GM18867 (cell line): ENCODE measurements around the gene TNFAIP2.

Experiments used
- ATAC-seq: cut with Tn5 transposase; IDR thresholded peaks from one replicate; pipeline ENCODE4 v1.9.1; 2021; ENCODE audit warnings: mild to moderate bottlenecking, moderate library complexity; ENCODE audit not compliant: unreplicated experiment

TNFAIP2 gene

GRCh38 chr14:103122947-103123633, at the start of gene TNFAIP2:
Gene TNFAIP2 (plus strand): TSS chr14:103123461. CDS start chr14:103126458, 2,997 bp downstream.
- no peak for ATAC-seq

DNA sequence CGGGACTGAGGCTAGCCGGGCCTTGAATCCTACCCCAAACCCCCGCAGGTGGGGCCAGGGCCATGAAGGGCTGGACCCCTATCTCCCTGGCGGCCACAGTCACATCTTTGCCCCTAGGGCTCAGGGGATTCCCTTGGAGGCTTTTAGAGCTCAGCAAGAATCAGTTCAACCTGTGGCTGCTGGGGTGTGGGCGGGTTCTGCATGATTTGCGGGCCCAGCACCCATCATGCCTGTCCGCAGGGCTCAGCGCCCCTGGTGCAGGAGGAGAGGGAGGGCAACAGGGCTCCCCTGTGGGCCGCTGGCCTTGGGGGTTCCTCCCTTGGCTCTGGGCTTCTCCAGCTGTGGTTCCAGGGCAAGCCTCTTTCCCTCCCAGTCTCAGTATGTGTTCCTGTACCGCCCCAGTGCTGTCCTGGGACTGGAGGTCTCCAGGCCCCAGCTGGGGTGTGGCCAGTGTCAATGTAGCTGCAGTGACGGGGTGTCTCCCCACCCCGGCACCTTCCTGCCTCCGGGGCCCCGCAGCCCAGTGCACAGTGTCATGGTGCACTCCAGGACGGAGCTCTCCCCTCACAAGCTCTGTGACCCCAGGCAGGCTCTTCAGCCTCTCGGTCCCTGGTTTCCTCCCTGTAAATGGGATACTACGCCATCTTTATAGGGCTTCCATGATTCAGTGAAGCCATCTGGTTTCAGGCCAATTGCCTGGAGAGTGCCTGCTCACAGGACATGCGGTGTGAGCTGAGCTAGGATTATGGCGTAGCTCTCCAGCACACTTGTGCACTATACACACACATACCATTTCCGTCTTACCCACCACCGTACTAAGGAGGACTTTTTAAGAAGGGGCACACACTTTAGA, 49.2 kb upstream of the TNFAIP2 start:
- ATAC-seq, result no peak

DNA sequence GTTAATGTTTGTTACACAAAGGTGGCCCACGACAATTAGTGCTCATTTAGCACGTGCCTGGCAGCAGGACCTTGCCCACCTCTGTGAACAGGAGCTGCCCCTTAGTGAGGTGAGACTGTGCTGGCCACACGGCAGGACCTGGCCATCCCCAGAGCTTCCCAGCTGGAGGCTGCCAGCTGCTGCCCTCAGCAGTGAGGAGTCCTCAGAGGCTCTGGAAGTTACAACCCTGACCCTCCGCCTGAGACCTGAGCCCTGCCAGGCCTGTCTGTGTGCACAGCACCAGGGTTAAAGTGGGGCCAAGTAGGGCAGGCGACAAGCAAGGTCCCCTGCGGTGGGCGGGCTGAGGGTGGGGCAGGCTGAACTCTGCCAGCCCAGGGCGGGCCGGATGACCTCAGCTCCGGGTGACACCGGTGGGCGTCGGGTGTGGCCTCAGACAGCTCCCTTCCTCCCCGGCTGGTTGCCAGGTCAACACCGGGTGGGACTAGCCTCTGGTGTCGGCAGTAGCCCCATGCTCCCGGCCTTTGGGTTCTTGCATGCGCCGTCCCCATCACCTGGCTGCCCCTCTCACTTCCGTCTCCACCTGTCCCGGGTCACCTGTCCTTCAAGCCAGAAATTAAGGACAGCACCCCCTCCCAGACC, 48.4 kb upstream of the TNFAIP2 start:
- ATAC-seq, result no peak

DNA sequence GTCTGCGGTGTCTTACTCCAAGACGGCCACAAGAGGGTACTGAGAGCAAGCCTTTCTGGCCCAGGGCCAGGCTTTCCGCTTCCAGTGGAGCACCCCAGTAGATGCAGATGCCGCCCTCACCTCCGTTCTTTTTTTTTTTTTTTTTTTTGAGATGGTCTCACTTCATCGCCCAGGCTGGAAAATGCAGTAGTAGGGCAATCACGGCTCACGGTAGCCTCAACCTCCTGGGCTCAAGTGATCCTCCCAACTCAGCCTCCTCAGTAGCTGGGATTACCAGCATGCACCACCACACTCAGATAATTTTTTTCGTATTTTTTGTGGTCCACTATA, 44.9 kb upstream of the TNFAIP2 start:
- peak; percentile 54 for ATAC-seq

DNA sequence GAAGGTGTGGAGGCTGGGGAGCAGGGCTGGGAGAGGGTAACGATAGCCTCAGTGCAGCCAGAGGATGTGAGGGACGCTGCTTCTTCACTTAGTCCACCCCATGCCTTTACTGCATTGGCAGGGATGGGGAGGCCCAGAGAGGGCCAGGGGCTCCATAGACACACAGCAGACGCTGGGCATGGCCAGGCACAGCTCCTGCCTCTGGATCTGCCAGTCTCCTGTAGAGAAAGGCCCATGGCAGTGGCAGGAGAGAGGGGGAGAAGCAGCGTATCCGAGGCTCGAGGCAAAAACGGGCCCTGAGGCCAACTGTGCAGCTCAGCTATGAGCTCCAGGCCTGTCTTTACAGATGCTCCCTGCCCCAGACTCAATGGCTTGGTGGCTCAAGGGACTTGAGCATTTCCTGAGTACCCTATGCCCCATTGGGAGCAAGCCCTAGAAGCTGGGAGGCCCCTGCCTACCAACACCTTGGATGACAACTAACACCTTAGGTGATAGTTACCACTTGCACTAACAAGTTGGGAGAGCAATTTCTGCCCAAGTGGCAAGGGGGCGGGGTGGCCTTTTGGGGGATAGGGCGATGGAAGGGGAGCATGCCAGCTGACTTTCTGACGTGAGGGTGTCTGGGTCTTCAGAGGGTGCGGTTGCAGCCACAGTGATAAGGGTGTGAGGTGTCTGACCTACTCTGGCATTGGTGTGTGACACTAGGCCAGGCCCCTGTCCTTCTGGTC, 44.2 kb upstream of the TNFAIP2 start:
- no peak for ATAC-seq

GRCh38 chr14:103081951-103082350, 41.3 kb upstream of the TNFAIP2 start:
- no peak for ATAC-seq

DNA sequence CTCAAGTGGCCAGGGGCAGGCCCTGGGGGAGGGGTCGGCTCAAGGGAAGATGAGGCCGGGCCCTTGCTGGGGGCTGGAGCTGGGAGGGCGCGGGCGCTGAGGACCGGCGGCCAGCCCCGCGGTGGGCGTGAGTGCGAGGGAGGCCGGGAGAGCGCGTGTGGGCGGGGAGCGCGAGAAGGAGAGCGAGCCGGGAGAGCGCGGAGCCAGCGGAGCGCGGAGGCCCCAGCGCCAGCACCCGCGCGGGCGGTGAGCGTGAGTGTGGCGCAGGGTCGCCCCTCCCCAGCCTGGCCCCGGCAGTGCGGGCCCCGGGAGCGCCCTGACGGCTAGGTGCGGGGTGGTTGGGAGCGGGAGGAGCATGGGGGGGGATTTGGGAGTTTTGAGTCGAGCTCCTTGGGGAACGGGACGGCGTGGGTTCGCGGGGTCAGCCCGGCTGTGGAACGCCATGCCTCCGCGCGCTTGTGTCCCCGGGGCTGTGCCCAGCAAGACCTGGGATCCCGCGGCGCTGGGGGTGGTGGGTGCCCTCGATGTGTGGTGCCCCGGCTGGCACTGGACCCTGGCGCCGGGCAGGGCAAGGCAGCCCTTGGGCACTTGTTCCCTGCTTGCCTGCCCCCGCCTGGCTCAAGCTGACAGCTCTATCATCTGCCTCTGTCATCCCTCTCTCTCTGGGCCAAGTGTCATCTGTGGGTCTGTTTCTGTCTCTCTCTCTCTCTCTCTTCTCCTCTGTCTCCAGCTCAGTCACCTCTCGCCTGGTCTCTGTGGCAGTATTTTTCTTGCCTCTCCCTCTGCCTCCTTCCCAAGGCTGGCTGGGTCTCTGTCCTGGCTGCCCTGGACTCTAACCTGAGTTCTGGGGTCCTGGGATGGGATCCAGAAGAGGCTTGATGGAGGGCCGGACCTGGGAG, 39.0 kb upstream of the TNFAIP2 start, which contains the start of gene LBHD2:
Gene LBHD2 (plus strand): TSS at position 190 of the 899 bp plus-strand sequence. CDS start 1,803 bp downstream, outside the sequence.
- no peak for ATAC-seq

- no peak for ATAC-seq
Observed at GRCh38 chr14:103085106-103086091, 37.9 kb upstream of the TNFAIP2 start.

GRCh38 chr14:103086771-103087342, 36.4 kb upstream of the TNFAIP2 start:
- no peak for ATAC-seq

GRCh38 chr14:103087343-103087835, 35.9 kb upstream of the TNFAIP2 start:
- no peak for ATAC-seq

DNA sequence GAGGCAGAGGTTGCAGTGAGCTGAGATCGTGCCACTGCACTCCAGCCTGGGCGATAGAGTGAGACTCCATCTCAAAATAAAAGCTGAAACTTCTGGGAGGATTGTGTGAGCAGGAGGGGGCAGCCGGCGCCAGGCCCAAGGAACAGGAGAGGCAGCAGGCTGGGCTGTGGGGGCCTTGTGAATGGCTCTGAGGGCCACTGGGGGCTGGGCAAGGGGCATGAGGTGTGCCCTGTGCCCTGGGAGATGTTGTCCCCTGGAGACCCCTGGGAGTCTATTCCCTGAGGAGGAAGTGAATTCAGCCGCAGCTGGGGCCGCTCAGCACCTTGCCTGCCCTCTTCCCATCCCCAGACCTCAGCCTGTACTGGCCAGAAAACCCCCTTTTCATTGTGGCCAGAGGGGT, 34.3 kb upstream of the TNFAIP2 start:
- no peak for ATAC-seq

DNA sequence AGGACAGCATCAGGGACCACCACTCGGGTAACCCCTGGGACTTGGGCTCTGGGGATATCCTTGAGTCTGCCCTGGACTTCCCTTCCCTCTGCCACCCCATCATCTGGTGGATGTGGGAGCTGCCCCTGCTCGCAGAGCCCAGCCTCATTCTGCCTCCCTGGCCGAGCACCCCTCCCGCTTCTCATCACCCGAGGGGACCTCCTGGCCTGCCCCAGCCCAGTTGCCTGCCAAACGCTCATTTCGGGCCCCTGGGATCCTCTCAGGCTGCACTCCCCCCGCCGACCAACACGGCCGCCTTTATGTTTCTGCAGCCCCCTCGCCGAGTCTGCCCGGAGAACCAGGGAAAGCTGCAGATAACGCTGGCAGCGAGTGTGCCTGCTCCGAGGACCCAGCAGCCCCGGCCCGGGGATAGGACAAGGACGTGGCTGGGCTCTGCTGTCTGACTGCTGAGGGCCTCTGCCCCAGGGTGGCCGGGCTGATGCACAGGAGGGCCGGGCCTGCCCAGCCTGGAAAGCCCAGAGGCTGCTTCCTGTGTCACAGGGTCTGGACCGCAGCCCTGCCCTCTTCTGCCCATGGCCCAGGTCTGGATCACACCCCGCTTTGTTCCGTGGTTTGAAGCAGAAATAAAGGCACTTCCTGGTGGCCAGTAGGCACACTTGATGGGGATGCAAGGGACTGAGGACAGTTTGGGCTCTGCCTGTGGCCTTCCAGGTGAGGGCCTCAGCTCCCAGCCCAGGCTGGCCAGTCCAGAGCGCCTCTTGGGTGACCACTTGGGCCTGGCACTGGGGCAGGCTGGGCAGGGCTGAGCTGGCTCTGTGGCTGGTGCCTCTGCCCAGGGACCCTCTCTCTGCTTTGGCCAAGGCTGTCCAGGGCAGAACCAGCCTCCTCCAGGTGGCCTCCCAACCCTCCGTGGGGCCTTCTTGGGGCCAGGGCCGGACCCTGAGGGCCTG, 33.6 kb upstream of the TNFAIP2 start:
- no peak for ATAC-seq

DNA sequence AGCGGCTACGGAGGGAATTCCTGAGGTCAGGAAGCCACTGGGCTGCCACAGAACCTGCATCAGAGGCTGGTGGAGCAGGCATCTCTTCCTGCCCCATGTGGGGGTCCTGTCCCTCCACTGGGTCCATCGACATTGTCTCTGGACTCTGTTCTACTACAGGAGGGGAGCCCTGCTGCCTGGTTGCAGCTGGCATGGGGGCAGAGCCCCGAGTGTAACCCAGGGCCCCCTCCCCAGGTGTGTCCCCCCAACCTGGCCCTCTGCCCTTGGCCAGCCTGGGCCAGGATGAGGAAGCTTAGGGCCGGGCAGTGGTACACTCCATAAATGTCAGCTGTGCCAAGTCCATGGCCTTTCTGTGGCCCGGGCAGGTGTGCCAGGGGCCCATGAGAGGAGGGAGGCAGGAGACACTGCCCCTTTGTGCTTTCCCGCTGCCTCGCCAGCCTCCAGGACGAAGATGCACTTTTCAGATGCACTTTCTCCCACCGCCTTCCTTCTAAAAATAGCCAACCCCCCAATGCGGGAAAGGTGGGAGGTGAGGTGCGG, 32.7 kb upstream of the TNFAIP2 start:
- no peak for ATAC-seq

DNA sequence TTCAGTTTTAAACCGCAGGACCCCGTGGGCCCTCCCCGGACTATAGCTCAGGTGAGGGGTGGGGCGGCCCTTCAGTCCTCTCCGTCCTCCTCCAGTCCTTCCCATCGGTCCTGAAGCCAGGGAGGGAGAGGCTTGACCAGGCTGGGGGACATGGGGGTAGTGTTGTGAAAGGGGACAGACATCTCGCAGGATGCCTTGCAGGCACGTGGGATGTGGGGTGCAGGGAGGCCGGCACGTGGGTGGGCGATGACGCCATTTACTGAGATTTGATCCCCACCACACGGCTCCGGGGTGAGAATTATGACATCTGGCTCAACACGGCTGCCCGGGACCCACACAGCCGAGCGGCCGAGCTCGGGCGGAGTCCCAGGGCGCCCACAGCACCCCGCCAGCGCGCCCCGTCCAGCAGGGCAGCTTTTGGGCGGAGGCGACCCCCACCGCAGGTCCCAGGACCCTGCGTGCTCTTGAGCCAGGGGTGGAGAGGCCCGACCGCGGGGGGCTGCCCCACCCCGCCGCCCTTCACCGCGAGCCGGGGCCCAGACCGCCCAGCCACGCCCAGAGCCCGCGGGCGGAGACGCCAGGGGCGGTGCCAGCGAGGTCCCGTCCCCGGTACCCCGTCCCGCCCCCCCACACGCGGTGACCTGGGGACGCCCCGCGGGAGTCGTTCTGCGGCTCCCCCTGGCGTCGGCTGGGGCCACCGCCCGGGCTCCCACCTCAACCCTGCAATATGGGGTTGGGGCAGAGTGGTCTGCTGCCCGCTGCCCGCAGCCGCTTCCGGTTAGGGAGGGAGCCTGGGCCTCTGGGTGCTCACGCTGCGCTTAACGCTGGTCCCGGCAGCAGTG, 32.0 kb upstream of the TNFAIP2 start:
- peak; percentile 68 for ATAC-seq

DNA sequence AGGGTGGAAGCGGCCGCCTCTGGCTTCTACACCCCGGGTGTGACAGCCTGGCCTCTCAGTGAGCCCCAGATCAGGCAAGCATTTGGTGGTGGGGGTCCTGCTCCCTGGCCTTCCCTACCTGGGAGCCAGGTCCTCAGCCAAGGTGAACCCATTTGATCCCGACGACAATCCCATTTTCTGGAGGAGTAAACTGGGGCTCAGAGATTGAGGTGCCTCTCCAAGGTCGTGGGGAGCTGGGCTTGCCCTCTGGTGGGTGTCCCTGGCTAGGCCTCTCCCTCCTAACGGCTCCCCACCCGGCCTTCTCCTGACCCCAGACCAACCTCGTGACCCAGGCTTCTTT, 31.4 kb upstream of the TNFAIP2 start:
- no peak for ATAC-seq

- no peak for ATAC-seq
Observed at GRCh38 chr14:103093856-103094405, 29.3 kb upstream of the TNFAIP2 start.
